OCI-LY7 (cell line): ENCODE results near the gene RNF215. TPM values are rescaled to one million over a fixed set of nuclear protein-coding genes. Genes with fewer than 3 reads are reported as not detected.

Experiments
- BruUV-seq: library from RNA; stranded (reverse); fragments of 400-500 nt; replicated peaks from 2 replicates; lab custom pipeline; 2021; lab: Mats Ljungman, UMichigan
- CTCF ChIA-PET: fragments of 300-600 bp; sonication (Branson Sonifier 250); formaldehyde crosslinking; loops from one replicate; lab custom pipeline; 2022; ENCODE audit warnings: antibody characterized with exemption; ENCODE audit not compliant: unreplicated experiment; lab: Charles Lee
- POLR2A ChIA-PET: fragments of 300-600 bp; sonication (Branson Sonifier 250); formaldehyde crosslinking; loops from one replicate; lab custom pipeline; 2022; ENCODE audit warnings: antibody characterized with exemption; lab: Charles Lee
- DNase-seq: peaks from one replicate; pipeline ENCODE4 v3.0.0-alpha.2; 2015; ENCODE audit warnings: low spot score
- H2AFZ ChIP-seq: fragments of 200-600 bp; sonication (generic), shearing (Covaris generic); 2 replicates; pipeline ENCODE4 v1.6.1; 2014; ENCODE audit warnings: mild to moderate bottlenecking, antibody characterized with exemption, low read length, moderate library complexity
- H3K27ac ChIP-seq: fragments of 200-600 bp; sonication (generic); 2 replicates; pipeline ENCODE4 v1.5.1; 2014; ENCODE audit warnings: mixed run types, low read depth, mild to moderate bottlenecking, moderate library complexity, low read length, inconsistent platforms; ENCODE audit not compliant: poor library complexity, severe bottlenecking
- H3K36me3 ChIP-seq: fragments of 200-600 bp; sonication (generic); 2 replicates; pipeline ENCODE4 v1.6.1; 2014; ENCODE audit warnings: mild to moderate bottlenecking, antibody characterized with exemption, low read length, moderate library complexity, mixed read lengths; ENCODE audit not compliant: insufficient read depth
- H3K4me1 ChIP-seq: fragments of 200-600 bp; sonication (generic); 2 replicates; pipeline ENCODE4 v1.5.1; 2014; ENCODE audit warnings: mild to moderate bottlenecking, low read length; ENCODE audit not compliant: insufficient read depth, poor library complexity, severe bottlenecking
- H3K4me2 ChIP-seq: fragments of 200-600 bp; sonication (generic); 2 replicates; pipeline ENCODE4 v1.6.1; 2014; ENCODE audit warnings: mild to moderate bottlenecking, low read length
- H3K4me3 ChIP-seq: fragments of 200-600 bp; sonication (generic); 2 replicates; pipeline ENCODE4 v1.5.1; 2014; ENCODE audit warnings: mild to moderate bottlenecking, low read depth, low read length; ENCODE audit not compliant: poor library complexity, severe bottlenecking
- H3K79me2 ChIP-seq: fragments of 200-600 bp; sonication (generic); 2 replicates; pipeline ENCODE4 v1.6.1; 2016; ENCODE audit warnings: low read depth, mild to moderate bottlenecking, low read length, moderate library complexity, mixed read lengths; ENCODE audit not compliant: insufficient read depth
- H3K9me2 ChIP-seq: fragments of 200-600 bp; sonication (generic); 2 replicates; pipeline ENCODE4 v1.6.1; 2016; ENCODE audit warnings: mild to moderate bottlenecking, low read length, mixed read lengths; ENCODE audit not compliant: insufficient read depth
- H3K9me3 ChIP-seq: fragments of 200-600 bp; sonication (generic); 2 replicates; pipeline ENCODE4 v1.6.1; 2014; ENCODE audit warnings: mild to moderate bottlenecking, mixed run types, low read length, mixed read lengths
- H4K20me1 ChIP-seq: fragments of 200-600 bp; sonication (generic); 2 replicates; pipeline ENCODE4 v1.6.1; 2014; ENCODE audit warnings: mild to moderate bottlenecking, antibody characterized with exemption, low read length, moderate library complexity, mixed read lengths; ENCODE audit not compliant: insufficient read depth
- EZH2phosphoT487 ChIP-seq: fragments of 200-600 bp; sonication (generic); IDR thresholded peaks from 2 replicates; pipeline ENCODE4 v1.6.1; 2018; ENCODE audit warnings: low read depth, borderline replicate concordance, mild to moderate bottlenecking, mixed run types, antibody characterized with exemption, low read length, moderate library complexity, mixed read lengths
- intact Hi-C: fragments of 100-400 bp; cut with micrococcal nuclease; formaldehyde crosslinking; loops from one replicate; pipeline ENCODE4 v1.10.0; 2022; ENCODE audit not compliant: unreplicated experiment
- total RNA-seq, 2 experiments: library from RNA; depleted of rRNA in 1 of 2; stranded (reverse); fragments of >200 nt in 1 of 2; shearing (Covaris generic) in 1 of 2; gene quantifications; 2 replicates each; pipeline ENCODE4 v1.2.3, GENCODE V29; 2014 to 2022
- TF ChIP-seq, protein P1 (sequence below): fragments of 200-600 bp; sonication (generic); conservative IDR thresholded peaks from 2 replicates; pipeline ENCODE4 v1.5.1; 2014; ENCODE audit warnings: mild to moderate bottlenecking, antibody characterized with exemption, low read length, moderate library complexity, mixed read lengths

RNF215 gene
- total RNA-seq, 2 experiments from 2014 or later = 8.0 to 13.8 TPM

DNA sequence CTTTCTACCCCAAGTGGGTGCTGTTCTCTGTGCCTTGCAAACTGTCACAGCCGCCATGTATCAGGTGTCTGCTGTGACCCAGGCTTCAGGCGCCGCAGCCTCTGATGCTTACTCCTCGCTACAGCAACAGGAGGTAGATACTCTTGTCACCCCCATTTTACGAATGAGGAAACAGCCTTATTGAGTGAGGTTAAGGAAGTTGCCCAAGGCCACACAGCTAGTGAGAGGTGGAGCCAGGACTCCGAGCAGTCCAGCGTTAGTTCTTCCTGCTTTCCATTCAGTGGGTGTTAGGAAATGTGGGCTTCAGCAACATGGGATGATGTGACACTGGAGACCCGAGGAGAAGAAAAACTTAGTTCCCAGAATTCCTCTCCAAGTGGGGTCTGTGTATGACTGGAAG lies 14.3 kb downstream of the RNF215 start:
- no TSS peak for BruUV-seq
- H4K20me1 ChIP-seq = no peaks in the 10 kb centered on the region
- TF ChIP-seq, protein P1, sequence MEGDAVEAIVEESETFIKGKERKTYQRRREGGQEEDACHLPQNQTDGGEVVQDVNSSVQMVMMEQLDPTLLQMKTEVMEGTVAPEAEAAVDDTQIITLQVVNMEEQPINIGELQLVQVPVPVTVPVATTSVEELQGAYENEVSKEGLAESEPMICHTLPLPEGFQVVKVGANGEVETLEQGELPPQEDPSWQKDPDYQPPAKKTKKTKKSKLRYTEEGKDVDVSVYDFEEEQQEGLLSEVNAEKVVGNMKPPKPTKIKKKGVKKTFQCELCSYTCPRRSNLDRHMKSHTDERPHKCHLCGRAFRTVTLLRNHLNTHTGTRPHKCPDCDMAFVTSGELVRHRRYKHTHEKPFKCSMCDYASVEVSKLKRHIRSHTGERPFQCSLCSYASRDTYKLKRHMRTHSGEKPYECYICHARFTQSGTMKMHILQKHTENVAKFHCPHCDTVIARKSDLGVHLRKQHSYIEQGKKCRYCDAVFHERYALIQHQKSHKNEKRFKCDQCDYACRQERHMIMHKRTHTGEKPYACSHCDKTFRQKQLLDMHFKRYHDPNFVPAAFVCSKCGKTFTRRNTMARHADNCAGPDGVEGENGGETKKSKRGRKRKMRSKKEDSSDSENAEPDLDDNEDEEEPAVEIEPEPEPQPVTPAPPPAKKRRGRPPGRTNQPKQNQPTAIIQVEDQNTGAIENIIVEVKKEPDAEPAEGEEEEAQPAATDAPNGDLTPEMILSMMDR = no peak
- TF ChIP-seq EZH2phosphoT487 = no peak
- intact Hi-C loops = no loop called here
- H3K79me2 ChIP-seq = no peaks in the 10 kb centered on the region
- no peak overlapping the region for H2AFZ ChIP-seq
- no peaks in the 10 kb centered on the region for H3K4me1 ChIP-seq
- DNase-seq = no peak
- H3K27ac ChIP-seq = no peak overlapping the region
- no peaks in the 10 kb centered on the region for H3K9me3 ChIP-seq
- no peaks in the 10 kb centered on the region for H3K36me3 ChIP-seq
- POLR2A ChIA-PET = interaction anchor here (0.6 kb wide), 1 partner anchor 112 kb away, joined by 3 read pairs; no protein-coding TSS in a partner anchor
- no peak overlapping the region for H3K4me3 ChIP-seq
- H3K4me2 ChIP-seq = no peak overlapping the region
- CTCF ChIA-PET = no interaction called here
- no peaks in the 10 kb centered on the region for H3K9me2 ChIP-seq

- no peak for DNase-seq
- intact Hi-C loops = no loop called here
- Histone ChIP-seq H2AFZ (no peak overlapping the region), H3K4me2 (no peak overlapping the region), H3K36me3 (no peaks in the 10 kb centered on the region), H4K20me1 (no peaks in the 10 kb centered on the region), H3K4me3 (no peak overlapping the region), H3K4me1 (no peaks in the 10 kb centered on the region), H3K9me3 (no peaks in the 10 kb centered on the region), H3K27ac (no peak overlapping the region), H3K9me2 (no peaks in the 10 kb centered on the region), H3K79me2 (no peaks in the 10 kb centered on the region)
- BruUV-seq = no TSS peak
- TF ChIP-seq EZH2phosphoT487 = no peak
- TF ChIP-seq, protein P1 = no peak
- CTCF ChIA-PET = no interaction called here
- POLR2A ChIA-PET = no interaction called here
These were observed 15.2 kb downstream of the RNF215 start for GRCh38 chr22:30371981-30372380.

DNA sequence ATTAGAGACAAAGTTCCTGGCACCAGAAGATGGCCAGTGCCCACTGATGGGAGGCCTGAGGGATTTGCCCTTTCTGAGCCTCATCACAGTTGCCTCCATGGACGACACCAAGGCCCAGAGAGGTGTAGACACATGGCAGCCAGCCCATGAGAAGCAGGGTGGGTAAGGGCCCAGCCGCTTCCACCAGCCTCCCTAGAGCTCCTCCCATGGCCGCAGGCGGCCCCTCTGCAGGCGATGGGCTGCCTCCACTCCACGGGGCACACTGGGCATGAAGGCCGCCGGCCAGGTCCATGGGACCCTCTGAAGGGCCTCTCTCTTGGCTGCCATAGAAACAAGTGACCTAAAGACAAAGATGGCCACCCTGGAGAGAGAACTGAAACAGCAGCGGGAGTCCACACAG lies 15.9 kb downstream of the RNF215 start:
- no peak overlapping the region for H3K27ac ChIP-seq
- no peaks in the 10 kb centered on the region for H3K36me3 ChIP-seq
- no peaks in the 10 kb centered on the region for H4K20me1 ChIP-seq
- BruUV-seq = no TSS peak
- H3K4me1 ChIP-seq = no peaks in the 10 kb centered on the region
- POLR2A ChIA-PET = no interaction called here
- intact Hi-C loops = no loop called here
- H3K9me3 ChIP-seq = no peaks in the 10 kb centered on the region
- H3K4me2 ChIP-seq = no peak overlapping the region
- no peak for DNase-seq
- no peaks in the 10 kb centered on the region for H3K79me2 ChIP-seq
- no peaks in the 10 kb centered on the region for H3K9me2 ChIP-seq
- CTCF ChIA-PET = no interaction called here
- TF ChIP-seq, protein P1 = no peak
- TF ChIP-seq EZH2phosphoT487 = no peak
- H2AFZ ChIP-seq = no peak overlapping the region
- H3K4me3 ChIP-seq = no peak overlapping the region
